Liver (tissue), 9 donors: ENCODE measurements around the gene SLC25A45. TPM values are rescaled to one million over a fixed set of nuclear protein-coding genes. Genes with fewer than 3 reads are reported as not detected.

ENCODE experiments used
- DNase-seq: peaks from one replicate; pipeline ENCODE4 v3.0.0-alpha.2; 2017; ENCODE audit warnings: low spot score
- H3K27ac ChIP-seq, 2 donors: one replicate each; pipeline ENCODE4 v1.7.0; 2013; ENCODE audit warnings: inconsistent platforms in 2 of 2, low read length in 2 of 2, control low read depth in 1 of 2, low read depth in 1 of 2, mild to moderate bottlenecking in 1 of 2
- H3K27me3 ChIP-seq, 4 donors: one replicate each; pipeline versions ENCODE4 v1.6.1 to v1.7.0; 2013; ENCODE audit warnings: low read length in 3 of 4, inconsistent platforms in 1 of 4, mild to moderate bottlenecking in 1 of 4, moderate library complexity in 1 of 4; ENCODE audit not compliant: control insufficient read depth in 4 of 4, insufficient read depth in 4 of 4
- H3K36me3 ChIP-seq, 4 donors: one replicate each; pipeline versions ENCODE4 v1.6.1 to v1.7.0; 2013; ENCODE audit warnings: low read length in 3 of 4, mild to moderate bottlenecking in 3 of 4, low read depth in 1 of 4, moderate library complexity in 1 of 4; ENCODE audit not compliant: control insufficient read depth in 4 of 4, insufficient read depth in 3 of 4
- H3K4me1 ChIP-seq, 4 donors: one replicate each; pipeline versions ENCODE4 v1.6.1 to v1.7.0; 2013; ENCODE audit warnings: low read length in 3 of 4, mild to moderate bottlenecking in 3 of 4, moderate library complexity in 1 of 4; ENCODE audit not compliant: control insufficient read depth in 4 of 4, insufficient read depth in 4 of 4
- H3K4me3 ChIP-seq, 3 donors: one replicate each; pipeline versions ENCODE4 v1.6.1 to v1.7.0; 2013; ENCODE audit warnings: low read length in 3 of 3, control low read depth in 1 of 3, low read depth in 1 of 3, mild to moderate bottlenecking in 1 of 3
- H3K9ac ChIP-seq, 2 donors: one replicate each; pipeline ENCODE4 v1.7.0; 2013; ENCODE audit warnings: low read length in 2 of 2, mild to moderate bottlenecking in 2 of 2, moderate library complexity in 2 of 2, control low read depth in 1 of 2, low read depth in 1 of 2
- H3K9me3 ChIP-seq, 4 donors: one replicate each; pipeline versions ENCODE4 v1.6.1 to v1.7.0; 2013; ENCODE audit warnings: low read length in 3 of 4; ENCODE audit not compliant: control insufficient read depth in 4 of 4
- ATF3 ChIP-seq: IDR thresholded peaks from 2 replicates; pipeline ENCODE4 v1.6.1; 2016; ENCODE audit warnings: antibody characterized with exemption
- EGR1 ChIP-seq, 2 donors: IDR thresholded peaks; 2 replicates each; pipeline ENCODE4 v1.6.1; 2016 to 2018; ENCODE audit warnings: antibody characterized with exemption in 2 of 2, low read depth in 2 of 2
- FOXA2 ChIP-seq: IDR thresholded peaks from 2 replicates; pipeline ENCODE4 v1.6.1; 2016; ENCODE audit warnings: antibody characterized with exemption
- GABPA ChIP-seq, 2 donors: IDR thresholded peaks in 1 of 2; conservative IDR thresholded peaks in 1 of 2; 2 replicates each; pipeline ENCODE4 v1.6.1; 2016; ENCODE audit warnings: antibody characterized with exemption in 2 of 2, mild to moderate bottlenecking in 1 of 2, moderate library complexity in 1 of 2
- HNF4A ChIP-seq, 2 donors: conservative IDR thresholded peaks; 2 replicates each; pipeline ENCODE4 v1.6.1; 2016; ENCODE audit warnings: antibody characterized with exemption in 2 of 2, mild to moderate bottlenecking in 2 of 2
- HNF4G ChIP-seq: IDR thresholded peaks from 2 replicates; pipeline ENCODE4 v1.6.1; 2016; ENCODE audit warnings: antibody characterized with exemption
- JUND ChIP-seq, 2 donors: IDR thresholded peaks; 2 replicates each; pipeline ENCODE4 v1.6.1; 2016; ENCODE audit warnings: antibody characterized with exemption in 2 of 2
- NR2F2 ChIP-seq: IDR thresholded peaks from 2 replicates; pipeline ENCODE4 v1.6.1; 2016; ENCODE audit warnings: antibody characterized with exemption
- RAD21 ChIP-seq, 2 donors: IDR thresholded peaks; 2 replicates each; pipeline ENCODE4 v1.6.1; 2016; ENCODE audit warnings: antibody characterized with exemption in 2 of 2, mild to moderate bottlenecking in 2 of 2
- REST ChIP-seq: IDR thresholded peaks from 2 replicates; pipeline ENCODE4 v1.6.1; 2016; ENCODE audit warnings: antibody characterized with exemption, mild to moderate bottlenecking
- RXRA ChIP-seq, 2 donors: IDR thresholded peaks; 2 replicates each; pipeline ENCODE4 v1.6.1; 2017 to 2018; ENCODE audit warnings: antibody characterized with exemption in 2 of 2, mild to moderate bottlenecking in 1 of 2
- SP1 ChIP-seq: IDR thresholded peaks from 2 replicates; pipeline ENCODE4 v1.6.1; 2018; ENCODE audit warnings: antibody characterized with exemption, mild to moderate bottlenecking
- TAF1 ChIP-seq: conservative IDR thresholded peaks from 2 replicates; pipeline ENCODE4 v1.6.1; 2016; ENCODE audit warnings: antibody characterized with exemption, mild to moderate bottlenecking
- YY1 ChIP-seq: IDR thresholded peaks from 2 replicates; pipeline ENCODE4 v1.6.1; 2016; ENCODE audit warnings: antibody characterized with exemption, mild to moderate bottlenecking
- ZBTB33 ChIP-seq: IDR thresholded peaks from 2 replicates; pipeline ENCODE4 v1.6.1; 2016; ENCODE audit warnings: antibody characterized with exemption
- WGBS: extraction: QIAGEN DNeasy Blood & Tissue Kit; methylation state at CpG from one replicate; pipeline ENCODE4 v1.1.7; 2013; 5-methylcytosine and 5-hydroxymethylcytosine counted together
- polyA plus RNA-seq, 2 donors: library from polyadenylated mRNA; stranded (reverse) in 1 of 2; unstranded in 1 of 2; fragments of 200-250 nt in 1 of 2; fragments of >200 nt in 1 of 2; fragmentation: Nextera tagmentation in 1 of 2; extraction: Ambion mirVana in 1 of 2; gene quantifications; one replicate each; pipeline versions ENCODE4 v1.2.1 to v1.2.3, GENCODE V29; 2013 to 2015
- total RNA-seq, 2 donors: library from RNA; depleted of rRNA; stranded (reverse); fragments of >200 nt; gene quantifications; one replicate each; pipeline ENCODE4 v1.2.3, GENCODE V29; 2014
- TF ChIP-seq, protein P1 (sequence below): IDR thresholded peaks from 2 replicates; pipeline ENCODE4 v1.6.1; 2016; ENCODE audit warnings: antibody characterized with exemption
- TF ChIP-seq, protein P2 (sequence below): fragments of 150-350 bp; IDR thresholded peaks from 2 replicates; pipeline ENCODE4 v1.5.1; 2017; ENCODE audit warnings: improper control_type of control experiment, low read depth, low read length; ENCODE audit not compliant: missing input control
- donor health status: healthy.
- donor health status: healthy.
- donor health status: healthy.
- donor health status: healthy.
- donor health status: healthy.

Gene SLC25A45
- total and polyA plus RNA-seq, 4 donors = 4.5 to 6.8 (median 5.3) TPM

- TF ChIP-seq ATF3 (no peak), EGR1 (IDR thresholded peaks at IDR 0.05; ENCODE audit: low read depth in 2 of 2) (no peak), HNF4A (conservative IDR thresholded peaks at IDR 0.05) (no peak), TAF1 (no peak), SP1 (no peak), YY1 (no peak), NR2F2 (no peak), HNF4G (no peak), ZBTB33 (no peak), RAD21 (IDR thresholded peaks at IDR 0.05) (no peak), GABPA (IDR thresholded peaks at IDR 0.05 in 1 of 2, conservative IDR thresholded peaks at IDR 0.05 in 1 of 2) (no peak), RXRA (IDR thresholded peaks at IDR 0.05) (no peak), FOXA2 (no peak), REST (no peak), JUND (IDR thresholded peaks at IDR 0.05) (no peak)
- TF ChIP-seq, protein P1, sequence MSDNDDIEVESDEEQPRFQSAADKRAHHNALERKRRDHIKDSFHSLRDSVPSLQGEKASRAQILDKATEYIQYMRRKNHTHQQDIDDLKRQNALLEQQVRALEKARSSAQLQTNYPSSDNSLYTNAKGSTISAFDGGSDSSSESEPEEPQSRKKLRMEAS = no peak
- TF ChIP-seq, protein P2, sequence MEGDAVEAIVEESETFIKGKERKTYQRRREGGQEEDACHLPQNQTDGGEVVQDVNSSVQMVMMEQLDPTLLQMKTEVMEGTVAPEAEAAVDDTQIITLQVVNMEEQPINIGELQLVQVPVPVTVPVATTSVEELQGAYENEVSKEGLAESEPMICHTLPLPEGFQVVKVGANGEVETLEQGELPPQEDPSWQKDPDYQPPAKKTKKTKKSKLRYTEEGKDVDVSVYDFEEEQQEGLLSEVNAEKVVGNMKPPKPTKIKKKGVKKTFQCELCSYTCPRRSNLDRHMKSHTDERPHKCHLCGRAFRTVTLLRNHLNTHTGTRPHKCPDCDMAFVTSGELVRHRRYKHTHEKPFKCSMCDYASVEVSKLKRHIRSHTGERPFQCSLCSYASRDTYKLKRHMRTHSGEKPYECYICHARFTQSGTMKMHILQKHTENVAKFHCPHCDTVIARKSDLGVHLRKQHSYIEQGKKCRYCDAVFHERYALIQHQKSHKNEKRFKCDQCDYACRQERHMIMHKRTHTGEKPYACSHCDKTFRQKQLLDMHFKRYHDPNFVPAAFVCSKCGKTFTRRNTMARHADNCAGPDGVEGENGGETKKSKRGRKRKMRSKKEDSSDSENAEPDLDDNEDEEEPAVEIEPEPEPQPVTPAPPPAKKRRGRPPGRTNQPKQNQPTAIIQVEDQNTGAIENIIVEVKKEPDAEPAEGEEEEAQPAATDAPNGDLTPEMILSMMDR = no peak
- Histone ChIP-seq H3K9me3 (no peaks in the 10 kb centered on the region), H3K27me3 (no peaks in the 10 kb centered on the region), H3K4me1 (peaks cover 7 to 24% (median 16%) of the 10 kb centered on the region in 4 donors), H3K36me3 (no peaks in the 10 kb centered on the region), H3K9ac (no peak overlapping the region), H3K4me3 (no peak overlapping the region), H3K27ac (no peak overlapping the region)
- 82% methylated on average over 19 of the region's 19 CpGs for WGBS
- no peak for DNase-seq
Observed at GRCh38 chr11:65378208-65378927, 4.1 kb downstream of the SLC25A45 start.
